ENCODE results near the gene BRD4. TPM values are rescaled to one million over a fixed set of nuclear protein-coding genes. Genes with fewer than 3 reads are reported as not detected.
A peak's percentile ranks its signal among the peaks of the same experiment; 100 is the strongest.

BRD4 gene
- total RNA-seq, 1 donor from 2014 or later: 143 TPM

DNA sequence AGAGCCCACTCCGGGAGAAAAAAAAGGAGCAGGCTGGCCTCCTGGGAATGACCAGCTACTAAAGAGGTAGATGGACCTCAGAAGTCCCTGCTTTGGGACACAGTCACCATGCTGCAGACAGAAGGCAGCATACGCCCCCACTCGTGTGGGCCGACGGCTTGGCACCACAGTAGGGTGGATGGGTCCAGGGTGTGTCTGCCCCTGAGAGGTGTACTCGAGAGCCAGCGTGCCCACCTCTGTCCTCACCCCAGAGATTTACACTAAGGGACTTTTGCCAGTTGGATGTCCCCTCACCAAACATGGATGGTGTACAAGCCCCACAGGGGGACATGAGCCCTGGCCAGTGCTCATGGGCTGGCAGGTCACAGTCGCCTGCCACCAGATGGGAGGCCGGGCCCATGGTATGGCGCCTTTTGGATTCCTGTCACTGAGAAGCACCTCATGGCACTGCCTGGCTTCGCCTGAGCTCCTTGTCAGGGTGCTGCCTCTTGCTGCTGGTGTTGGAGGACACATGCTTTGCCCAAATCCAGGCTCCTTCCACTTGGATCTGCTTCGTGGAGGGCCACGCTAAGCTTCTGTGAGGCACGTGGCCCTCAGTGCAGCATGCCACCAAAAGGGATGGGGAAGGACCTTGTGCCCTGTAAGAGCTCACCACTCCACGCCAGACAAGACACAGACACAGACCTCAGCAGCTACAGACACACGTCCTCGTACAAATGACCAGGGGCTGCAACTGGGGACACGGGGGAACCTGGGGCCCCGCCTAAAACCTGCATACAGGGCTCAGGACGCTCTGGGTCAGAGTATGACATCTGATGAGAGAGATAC is 86.8 kb downstream of the BRD4 start:
- Mint-ChIP-seq H3K9me3 (ENCODE audit: unreplicated experiment) (no peaks in the 10 kb centered on the region), H3K27ac (ENCODE audit: unreplicated experiment) (peak overlapping the region; percentile 94), H3K4me1 (ENCODE audit: unreplicated experiment) (peaks cover 55% of the 10 kb centered on the region), H3K27me3 (ENCODE audit: unreplicated experiment) (no peaks in the 10 kb centered on the region), H3K4me3 (ENCODE audit: unreplicated experiment) (no peak overlapping the region), H3K36me3 (ENCODE audit: unreplicated experiment) (peaks cover 23% of the 10 kb centered on the region)
- DNase-seq (ENCODE audit: extremely low spot score, unreplicated experiment): no peak
- TF ChIP-seq, protein P1, sequence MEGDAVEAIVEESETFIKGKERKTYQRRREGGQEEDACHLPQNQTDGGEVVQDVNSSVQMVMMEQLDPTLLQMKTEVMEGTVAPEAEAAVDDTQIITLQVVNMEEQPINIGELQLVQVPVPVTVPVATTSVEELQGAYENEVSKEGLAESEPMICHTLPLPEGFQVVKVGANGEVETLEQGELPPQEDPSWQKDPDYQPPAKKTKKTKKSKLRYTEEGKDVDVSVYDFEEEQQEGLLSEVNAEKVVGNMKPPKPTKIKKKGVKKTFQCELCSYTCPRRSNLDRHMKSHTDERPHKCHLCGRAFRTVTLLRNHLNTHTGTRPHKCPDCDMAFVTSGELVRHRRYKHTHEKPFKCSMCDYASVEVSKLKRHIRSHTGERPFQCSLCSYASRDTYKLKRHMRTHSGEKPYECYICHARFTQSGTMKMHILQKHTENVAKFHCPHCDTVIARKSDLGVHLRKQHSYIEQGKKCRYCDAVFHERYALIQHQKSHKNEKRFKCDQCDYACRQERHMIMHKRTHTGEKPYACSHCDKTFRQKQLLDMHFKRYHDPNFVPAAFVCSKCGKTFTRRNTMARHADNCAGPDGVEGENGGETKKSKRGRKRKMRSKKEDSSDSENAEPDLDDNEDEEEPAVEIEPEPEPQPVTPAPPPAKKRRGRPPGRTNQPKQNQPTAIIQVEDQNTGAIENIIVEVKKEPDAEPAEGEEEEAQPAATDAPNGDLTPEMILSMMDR (IDR thresholded peaks at IDR 0.05): no peak

DNA sequence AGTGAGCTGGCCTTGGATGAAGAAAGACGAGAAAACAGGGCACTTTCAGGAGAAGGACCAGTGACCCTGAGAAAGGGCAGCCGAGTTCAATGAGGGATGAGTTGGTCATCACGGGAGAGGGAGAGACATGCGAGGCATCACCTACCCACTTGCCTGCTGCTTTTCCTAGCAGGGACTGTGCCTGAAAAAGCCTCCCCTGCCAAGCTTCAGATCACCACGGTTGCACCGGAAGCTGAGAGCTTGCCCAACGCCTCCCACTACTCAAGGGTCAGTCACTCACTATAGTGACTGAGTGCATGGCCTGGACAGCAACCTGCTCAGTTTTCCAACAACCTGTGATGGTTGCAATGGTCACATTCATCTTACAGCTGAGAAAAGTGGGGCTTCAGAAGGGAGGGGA is 87.5 kb downstream of the BRD4 start:
- DNase-seq (ENCODE audit: extremely low spot score, unreplicated experiment): no peak
- H3K9me3 Mint-ChIP-seq (ENCODE audit: unreplicated experiment): no peaks in the 10 kb centered on the region
- H3K27me3 Mint-ChIP-seq (ENCODE audit: unreplicated experiment): no peaks in the 10 kb centered on the region
- TF ChIP-seq, protein P1 (IDR thresholded peaks at IDR 0.05): no peak
- peaks cover 47% of the 10 kb centered on the region for H3K4me1 Mint-ChIP-seq (ENCODE audit: unreplicated experiment)
- no peak overlapping the region for H3K4me3 Mint-ChIP-seq (ENCODE audit: unreplicated experiment)
- H3K27ac Mint-ChIP-seq (ENCODE audit: unreplicated experiment): no peak overlapping the region
- peaks cover 24% of the 10 kb centered on the region for H3K36me3 Mint-ChIP-seq (ENCODE audit: unreplicated experiment)

DNA sequence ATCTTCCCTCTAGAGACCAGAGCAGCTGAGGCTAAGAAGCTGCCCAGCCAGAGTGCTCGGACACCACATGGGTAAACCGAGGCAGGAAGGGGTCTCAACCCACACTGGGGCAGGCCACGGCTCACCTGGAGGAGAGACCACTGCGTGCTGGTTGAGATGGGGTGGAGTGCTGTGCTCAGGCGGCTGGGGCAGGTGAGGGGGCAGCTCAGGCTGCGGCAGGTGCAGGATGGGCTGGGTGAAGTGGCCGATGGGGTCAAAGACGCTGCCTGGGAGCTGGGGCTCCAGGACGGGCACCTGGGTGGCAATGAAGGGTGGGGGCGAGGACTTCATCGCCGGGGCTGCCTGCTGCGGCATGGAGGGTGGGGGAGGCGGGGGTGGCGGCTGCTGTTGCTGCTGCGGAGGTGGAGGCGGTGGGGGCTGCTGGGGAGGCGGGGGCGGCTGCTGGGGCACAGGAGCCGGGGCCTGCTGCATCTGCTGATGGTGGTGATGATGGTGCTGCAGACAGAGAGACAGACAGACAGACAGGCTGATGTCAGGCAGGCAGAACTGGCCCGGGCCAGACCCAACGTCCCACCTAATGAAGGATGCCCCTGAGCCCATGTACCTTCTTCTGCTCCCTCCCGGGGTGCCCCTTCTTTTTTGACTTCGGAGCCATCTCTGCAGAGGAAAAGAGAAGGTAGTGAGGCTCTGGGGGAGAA is 88.1 kb downstream of the BRD4 start:
- TF ChIP-seq, protein P1 (IDR thresholded peaks at IDR 0.05): no peak
- Mint-ChIP-seq H3K4me3 (ENCODE audit: unreplicated experiment) (no peak overlapping the region), H3K27me3 (ENCODE audit: unreplicated experiment) (no peaks in the 10 kb centered on the region), H3K4me1 (ENCODE audit: unreplicated experiment) (peaks cover 42% of the 10 kb centered on the region), H3K9me3 (ENCODE audit: unreplicated experiment) (no peaks in the 10 kb centered on the region), H3K36me3 (ENCODE audit: unreplicated experiment) (peaks cover 26% of the 10 kb centered on the region), H3K27ac (ENCODE audit: unreplicated experiment) (no peak overlapping the region)
- no peak for DNase-seq (ENCODE audit: extremely low spot score, unreplicated experiment)

DNA sequence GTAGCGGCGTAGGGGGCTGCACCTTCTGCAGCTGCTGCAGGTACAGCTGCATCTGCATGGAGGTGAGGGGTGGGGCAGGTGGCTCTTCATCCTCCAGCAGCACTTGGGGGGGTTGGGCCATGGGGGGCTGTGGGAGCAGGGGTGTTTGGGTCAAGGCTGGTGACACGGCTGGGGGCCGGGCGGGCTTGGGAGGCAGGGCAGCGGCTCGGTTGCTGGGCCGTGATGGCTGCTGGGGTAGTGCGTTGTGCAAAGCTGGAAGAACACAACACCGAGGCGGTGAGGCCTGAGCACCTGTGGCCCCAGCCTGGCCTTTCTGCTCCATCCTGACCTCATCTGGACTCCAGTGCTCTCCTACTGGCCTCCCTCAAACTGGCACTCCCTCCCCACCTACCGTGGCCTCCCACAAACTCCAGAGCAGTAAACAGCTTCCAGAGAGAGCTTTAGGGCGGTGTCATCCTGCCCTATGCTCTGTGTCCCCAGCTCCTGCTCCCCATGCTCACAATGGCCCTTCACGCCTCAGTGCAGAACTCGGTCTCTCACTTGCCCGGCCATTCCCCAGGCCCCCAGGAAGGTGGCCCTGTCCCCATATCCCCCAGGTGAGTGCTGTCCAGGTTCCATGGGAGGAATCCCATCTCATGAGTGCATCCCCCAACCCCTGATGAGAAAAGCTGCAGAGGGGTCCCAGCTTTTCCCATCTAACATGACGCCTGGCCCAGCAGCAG is 88.9 kb downstream of the BRD4 start:
- peaks cover 28% of the 10 kb centered on the region for H3K36me3 Mint-ChIP-seq (ENCODE audit: unreplicated experiment)
- TF ChIP-seq, protein P1 (IDR thresholded peaks at IDR 0.05): no peak
- H3K4me3 Mint-ChIP-seq (ENCODE audit: unreplicated experiment): no peak overlapping the region
- no peaks in the 10 kb centered on the region for H3K9me3 Mint-ChIP-seq (ENCODE audit: unreplicated experiment)
- H3K27me3 Mint-ChIP-seq (ENCODE audit: unreplicated experiment): no peaks in the 10 kb centered on the region
- peaks cover 33% of the 10 kb centered on the region for H3K4me1 Mint-ChIP-seq (ENCODE audit: unreplicated experiment)
- DNase-seq (ENCODE audit: extremely low spot score, unreplicated experiment): no peak
- no peak overlapping the region for H3K27ac Mint-ChIP-seq (ENCODE audit: unreplicated experiment)

Data from osteocyte (in vitro differentiated cells).